ENCODE data around the gene MREG.

DNA sequence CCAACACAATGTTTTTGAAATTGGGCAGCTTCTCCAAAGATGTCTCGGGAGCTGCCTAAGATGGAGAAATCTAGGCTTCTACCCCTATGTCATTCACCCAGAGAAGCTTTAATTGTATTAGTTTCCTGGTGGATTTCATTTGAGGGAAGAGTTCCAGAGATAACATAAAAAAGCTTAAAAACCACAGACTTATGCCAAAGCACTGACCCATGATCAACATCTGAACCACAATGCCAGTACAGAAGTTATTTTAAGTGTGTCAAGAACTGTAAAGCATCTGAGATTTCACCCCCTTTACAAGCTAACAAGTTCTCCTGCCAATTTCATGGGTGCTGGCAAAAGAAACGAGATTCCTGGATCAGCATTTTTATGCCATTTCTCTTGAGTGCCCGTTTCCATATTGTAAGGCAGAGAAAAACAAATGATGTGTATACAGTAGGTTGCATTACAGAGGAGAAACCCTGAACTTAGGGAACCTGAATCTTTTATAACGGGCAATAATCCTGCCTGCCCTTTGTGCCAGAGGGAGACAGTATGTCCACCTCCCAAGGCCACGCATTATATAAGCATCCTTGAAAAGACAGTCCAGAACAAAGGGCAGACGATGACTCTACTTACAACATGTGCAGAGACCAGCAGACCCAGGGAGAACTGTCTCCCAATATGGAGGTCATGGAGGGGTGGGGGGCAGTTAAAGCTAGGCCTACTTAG is 44.1 kb downstream of the MREG start:
- TF ChIP-seq ZNF24 (tag by site-specific recombination; IDR thresholded peaks at IDR 0.05), result no peak
- no peak for TF ChIP-seq ZNF2 (tag by site-specific recombination; IDR thresholded peaks at IDR 0.05)
- TF ChIP-seq, protein P1, sequence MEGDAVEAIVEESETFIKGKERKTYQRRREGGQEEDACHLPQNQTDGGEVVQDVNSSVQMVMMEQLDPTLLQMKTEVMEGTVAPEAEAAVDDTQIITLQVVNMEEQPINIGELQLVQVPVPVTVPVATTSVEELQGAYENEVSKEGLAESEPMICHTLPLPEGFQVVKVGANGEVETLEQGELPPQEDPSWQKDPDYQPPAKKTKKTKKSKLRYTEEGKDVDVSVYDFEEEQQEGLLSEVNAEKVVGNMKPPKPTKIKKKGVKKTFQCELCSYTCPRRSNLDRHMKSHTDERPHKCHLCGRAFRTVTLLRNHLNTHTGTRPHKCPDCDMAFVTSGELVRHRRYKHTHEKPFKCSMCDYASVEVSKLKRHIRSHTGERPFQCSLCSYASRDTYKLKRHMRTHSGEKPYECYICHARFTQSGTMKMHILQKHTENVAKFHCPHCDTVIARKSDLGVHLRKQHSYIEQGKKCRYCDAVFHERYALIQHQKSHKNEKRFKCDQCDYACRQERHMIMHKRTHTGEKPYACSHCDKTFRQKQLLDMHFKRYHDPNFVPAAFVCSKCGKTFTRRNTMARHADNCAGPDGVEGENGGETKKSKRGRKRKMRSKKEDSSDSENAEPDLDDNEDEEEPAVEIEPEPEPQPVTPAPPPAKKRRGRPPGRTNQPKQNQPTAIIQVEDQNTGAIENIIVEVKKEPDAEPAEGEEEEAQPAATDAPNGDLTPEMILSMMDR (tag by site-specific recombination; IDR thresholded peaks at IDR 0.05), result no peak
- TF ChIP-seq SP2 (tag by site-specific recombination; IDR thresholded peaks at IDR 0.05), result no peak
- TF ChIP-seq YY1 (tag by site-specific recombination; IDR thresholded peaks at IDR 0.05), result no peak
- TF ChIP-seq, protein P2, sequence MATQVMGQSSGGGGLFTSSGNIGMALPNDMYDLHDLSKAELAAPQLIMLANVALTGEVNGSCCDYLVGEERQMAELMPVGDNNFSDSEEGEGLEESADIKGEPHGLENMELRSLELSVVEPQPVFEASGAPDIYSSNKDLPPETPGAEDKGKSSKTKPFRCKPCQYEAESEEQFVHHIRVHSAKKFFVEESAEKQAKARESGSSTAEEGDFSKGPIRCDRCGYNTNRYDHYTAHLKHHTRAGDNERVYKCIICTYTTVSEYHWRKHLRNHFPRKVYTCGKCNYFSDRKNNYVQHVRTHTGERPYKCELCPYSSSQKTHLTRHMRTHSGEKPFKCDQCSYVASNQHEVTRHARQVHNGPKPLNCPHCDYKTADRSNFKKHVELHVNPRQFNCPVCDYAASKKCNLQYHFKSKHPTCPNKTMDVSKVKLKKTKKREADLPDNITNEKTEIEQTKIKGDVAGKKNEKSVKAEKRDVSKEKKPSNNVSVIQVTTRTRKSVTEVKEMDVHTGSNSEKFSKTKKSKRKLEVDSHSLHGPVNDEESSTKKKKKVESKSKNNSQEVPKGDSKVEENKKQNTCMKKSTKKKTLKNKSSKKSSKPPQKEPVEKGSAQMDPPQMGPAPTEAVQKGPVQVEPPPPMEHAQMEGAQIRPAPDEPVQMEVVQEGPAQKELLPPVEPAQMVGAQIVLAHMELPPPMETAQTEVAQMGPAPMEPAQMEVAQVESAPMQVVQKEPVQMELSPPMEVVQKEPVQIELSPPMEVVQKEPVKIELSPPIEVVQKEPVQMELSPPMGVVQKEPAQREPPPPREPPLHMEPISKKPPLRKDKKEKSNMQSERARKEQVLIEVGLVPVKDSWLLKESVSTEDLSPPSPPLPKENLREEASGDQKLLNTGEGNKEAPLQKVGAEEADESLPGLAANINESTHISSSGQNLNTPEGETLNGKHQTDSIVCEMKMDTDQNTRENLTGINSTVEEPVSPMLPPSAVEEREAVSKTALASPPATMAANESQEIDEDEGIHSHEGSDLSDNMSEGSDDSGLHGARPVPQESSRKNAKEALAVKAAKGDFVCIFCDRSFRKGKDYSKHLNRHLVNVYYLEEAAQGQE (tag by site-specific recombination; IDR thresholded peaks at IDR 0.05), result no peak
- no peak for TF ChIP-seq ZNF843 (tag by site-specific recombination; IDR thresholded peaks at IDR 0.05)
- TF ChIP-seq, protein P3, sequence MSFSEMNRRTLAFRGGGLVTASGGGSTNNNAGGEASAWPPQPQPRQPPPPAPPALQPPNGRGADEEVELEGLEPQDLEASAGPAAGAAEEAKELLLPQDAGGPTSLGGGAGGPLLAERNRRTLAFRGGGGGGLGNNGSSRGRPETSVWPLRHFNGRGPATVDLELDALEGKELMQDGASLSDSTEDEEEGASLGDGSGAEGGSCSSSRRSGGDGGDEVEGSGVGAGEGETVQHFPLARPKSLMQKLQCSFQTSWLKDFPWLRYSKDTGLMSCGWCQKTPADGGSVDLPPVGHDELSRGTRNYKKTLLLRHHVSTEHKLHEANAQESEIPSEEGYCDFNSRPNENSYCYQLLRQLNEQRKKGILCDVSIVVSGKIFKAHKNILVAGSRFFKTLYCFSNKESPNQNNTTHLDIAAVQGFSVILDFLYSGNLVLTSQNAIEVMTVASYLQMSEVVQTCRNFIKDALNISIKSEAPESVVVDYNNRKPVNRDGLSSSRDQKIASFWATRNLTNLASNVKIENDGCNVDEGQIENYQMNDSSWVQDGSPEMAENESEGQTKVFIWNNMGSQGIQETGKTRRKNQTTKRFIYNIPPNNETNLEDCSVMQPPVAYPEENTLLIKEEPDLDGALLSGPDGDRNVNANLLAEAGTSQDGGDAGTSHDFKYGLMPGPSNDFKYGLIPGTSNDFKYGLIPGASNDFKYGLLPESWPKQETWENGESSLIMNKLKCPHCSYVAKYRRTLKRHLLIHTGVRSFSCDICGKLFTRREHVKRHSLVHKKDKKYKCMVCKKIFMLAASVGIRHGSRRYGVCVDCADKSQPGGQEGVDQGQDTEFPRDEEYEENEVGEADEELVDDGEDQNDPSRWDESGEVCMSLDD (tag by site-specific recombination; IDR thresholded peaks at IDR 0.05), result no peak
- TF ChIP-seq ZNF548 (tag by site-specific recombination; IDR thresholded peaks at IDR 0.05), result no peak
- TF ChIP-seq, protein P4, sequence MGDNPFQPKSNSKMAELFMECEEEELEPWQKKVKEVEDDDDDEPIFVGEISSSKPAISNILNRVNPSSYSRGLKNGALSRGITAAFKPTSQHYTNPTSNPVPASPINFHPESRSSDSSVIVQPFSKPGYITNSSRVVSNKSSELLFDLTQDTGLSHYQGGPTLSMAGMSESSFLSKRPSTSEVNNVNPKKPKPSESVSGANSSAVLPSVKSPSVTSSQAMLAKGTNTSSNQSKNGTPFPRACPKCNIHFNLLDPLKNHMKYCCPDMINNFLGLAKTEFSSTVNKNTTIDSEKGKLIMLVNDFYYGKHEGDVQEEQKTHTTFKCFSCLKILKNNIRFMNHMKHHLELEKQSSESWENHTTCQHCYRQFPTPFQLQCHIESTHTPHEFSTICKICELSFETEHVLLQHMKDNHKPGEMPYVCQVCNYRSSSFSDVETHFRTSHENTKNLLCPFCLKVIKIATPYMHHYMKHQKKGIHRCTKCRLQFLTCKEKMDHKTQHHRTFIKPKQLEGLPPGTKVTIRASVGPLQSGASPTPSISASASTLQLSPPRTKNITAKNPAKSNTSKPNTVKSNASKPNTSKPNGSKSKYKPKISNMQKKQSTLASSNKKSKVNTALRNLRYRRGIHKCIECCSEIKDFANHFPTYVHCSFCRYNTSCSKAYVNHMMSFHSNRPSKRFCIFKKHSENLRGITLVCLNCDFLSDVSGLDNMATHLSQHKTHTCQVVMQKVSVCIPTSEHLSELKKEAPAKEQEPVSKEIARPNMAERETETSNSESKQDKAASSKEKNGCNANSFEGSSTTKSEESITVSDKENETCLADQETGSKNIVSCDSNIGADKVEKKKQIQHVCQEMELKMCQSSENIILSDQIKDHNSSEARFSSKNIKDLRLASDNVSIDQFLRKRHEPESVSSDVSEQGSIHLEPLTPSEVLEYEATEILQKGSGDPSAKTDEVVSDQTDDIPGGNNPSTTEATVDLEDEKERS (tag by site-specific recombination; IDR thresholded peaks at IDR 0.05), result no peak
- no peak for TF ChIP-seq ZBTB1 (tag by site-specific recombination; IDR thresholded peaks at IDR 0.05)
- TF ChIP-seq, protein P5, sequence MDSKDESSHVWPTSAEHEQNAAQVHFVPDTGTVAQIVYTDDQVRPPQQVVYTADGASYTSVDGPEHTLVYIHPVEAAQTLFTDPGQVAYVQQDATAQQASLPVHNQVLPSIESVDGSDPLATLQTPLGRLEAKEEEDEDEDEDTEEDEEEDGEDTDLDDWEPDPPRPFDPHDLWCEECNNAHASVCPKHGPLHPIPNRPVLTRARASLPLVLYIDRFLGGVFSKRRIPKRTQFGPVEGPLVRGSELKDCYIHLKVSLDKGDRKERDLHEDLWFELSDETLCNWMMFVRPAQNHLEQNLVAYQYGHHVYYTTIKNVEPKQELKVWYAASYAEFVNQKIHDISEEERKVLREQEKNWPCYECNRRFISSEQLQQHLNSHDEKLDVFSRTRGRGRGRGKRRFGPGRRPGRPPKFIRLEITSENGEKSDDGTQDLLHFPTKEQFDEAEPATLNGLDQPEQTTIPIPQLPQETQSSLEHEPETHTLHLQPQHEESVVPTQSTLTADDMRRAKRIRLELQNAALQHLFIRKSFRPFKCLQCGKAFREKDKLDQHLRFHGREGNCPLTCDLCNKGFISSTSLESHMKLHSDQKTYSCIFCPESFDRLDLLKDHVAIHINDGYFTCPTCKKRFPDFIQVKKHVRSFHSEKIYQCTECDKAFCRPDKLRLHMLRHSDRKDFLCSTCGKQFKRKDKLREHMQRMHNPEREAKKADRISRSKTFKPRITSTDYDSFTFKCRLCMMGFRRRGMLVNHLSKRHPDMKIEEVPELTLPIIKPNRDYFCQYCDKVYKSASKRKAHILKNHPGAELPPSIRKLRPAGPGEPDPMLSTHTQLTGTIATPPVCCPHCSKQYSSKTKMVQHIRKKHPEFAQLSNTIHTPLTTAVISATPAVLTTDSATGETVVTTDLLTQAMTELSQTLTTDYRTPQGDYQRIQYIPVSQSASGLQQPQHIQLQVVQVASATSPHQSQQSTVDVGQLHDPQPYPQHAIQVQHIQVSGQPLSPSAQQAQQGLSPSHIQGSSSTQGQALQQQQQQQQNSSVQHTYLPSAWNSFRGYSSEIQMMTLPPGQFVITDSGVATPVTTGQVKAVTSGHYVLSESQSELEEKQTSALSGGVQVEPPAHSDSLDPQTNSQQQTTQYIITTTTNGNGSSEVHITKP (tag by site-specific recombination; IDR thresholded peaks at IDR 0.05), result no peak
- TF ChIP-seq EGR2 (tag by site-specific recombination; IDR thresholded peaks at IDR 0.05; ENCODE audit: low read depth), result no peak

Measured in HEK293 (cell line).